Calu3 (cell line): ENCODE results near the gene HPS1. TPM values are rescaled to one million over a fixed set of nuclear protein-coding genes. Genes with fewer than 3 reads are reported as not detected.

Experiments used
- BruUV-seq: library from RNA; stranded (reverse); fragments of 400-500 nt; replicated peaks from 2 replicates; lab custom pipeline; 2021; lab: Mats Ljungman, UMichigan
- CTCF ChIA-PET: fragments of 300-600 bp; sonication (Branson Sonifier 250); formaldehyde crosslinking; loops from one replicate; lab custom pipeline; 2022; ENCODE audit warnings: antibody characterized with exemption; lab: Charles Lee
- DNase-seq: peaks from one replicate; pipeline ENCODE4 v3.0.0; 2022
- H3K27ac Mint-ChIP-seq: one replicate; pipeline ENCODE4 v1.8.0; 2022; ENCODE audit warnings: mixed read lengths; ENCODE audit not compliant: unreplicated experiment
- H3K27me3 Mint-ChIP-seq: one replicate; pipeline ENCODE4 v1.8.0; 2022; ENCODE audit warnings: mixed read lengths; ENCODE audit not compliant: unreplicated experiment
- H3K36me3 Mint-ChIP-seq: one replicate; pipeline ENCODE4 v1.8.0; 2022; ENCODE audit warnings: mild to moderate bottlenecking, moderate library complexity, mixed read lengths; ENCODE audit not compliant: insufficient read depth, unreplicated experiment
- H3K4me1 Mint-ChIP-seq: one replicate; pipeline ENCODE4 v1.8.0; 2022; ENCODE audit warnings: mild to moderate bottlenecking, low read depth, mixed read lengths; ENCODE audit not compliant: unreplicated experiment
- H3K4me3 Mint-ChIP-seq: one replicate; pipeline ENCODE4 v1.8.0; 2022; ENCODE audit warnings: mild to moderate bottlenecking, low read depth, moderate library complexity, mixed read lengths; ENCODE audit not compliant: unreplicated experiment
- H3K9me3 Mint-ChIP-seq: one replicate; pipeline ENCODE4 v1.8.0; 2022; ENCODE audit warnings: low read depth, mixed read lengths; ENCODE audit not compliant: unreplicated experiment
- CTCF ChIP-seq: fragments of 200-600 bp; IDR thresholded peaks from one replicate; pipeline ENCODE4 v1.8.0; 2022; ENCODE audit warnings: antibody characterized with exemption; ENCODE audit not compliant: unreplicated experiment
- intact Hi-C: fragments of 100-400 bp; cut with micrococcal nuclease; formaldehyde crosslinking; loops from one replicate; pipeline ENCODE4 v1.10.0; 2022; ENCODE audit not compliant: unreplicated experiment
- total RNA-seq: library from RNA; stranded (reverse); gene quantifications from 2 replicates; pipeline ENCODE4 v1.2.3, GENCODE V29; 2022

HPS1 gene
- total RNA-seq, 1 experiment from 2014 or later, result 28.1 TPM

GRCh38 chr10:98414578-98414931 lies 32.2 kb downstream of the HPS1 start:
- TF ChIP-seq CTCF, result no peak
- Mint-ChIP-seq H3K27me3 (no peaks in the 10 kb centered on the region), H3K4me1 (no peaks in the 10 kb centered on the region), H3K4me3 (peak overlapping the region; percentile 81), H3K36me3 (peaks cover 6% of the 10 kb centered on the region), H3K27ac (peak overlapping the region; percentile 46), H3K9me3 (no peaks in the 10 kb centered on the region)
- CTCF ChIA-PET, result interaction anchor here (0.6 kb wide), 1 partner anchor 245 kb away, joined by 3 read pairs; no protein-coding TSS in a partner anchor
- intact Hi-C loops, result no loop called here
- BruUV-seq, result TSS peak; percentile 47
- no peak for DNase-seq

GRCh38 chr10:98411768-98412167 lies 35.0 kb downstream of the HPS1 start:
- Mint-ChIP-seq H3K27me3 (no peaks in the 10 kb centered on the region), H3K9me3 (no peaks in the 10 kb centered on the region), H3K36me3 (peaks cover 6% of the 10 kb centered on the region), H3K4me1 (no peaks in the 10 kb centered on the region), H3K4me3 (no peak overlapping the region), H3K27ac (no peak overlapping the region)
- no peak for TF ChIP-seq CTCF
- CTCF ChIA-PET, result no interaction called here
- intact Hi-C loops, result no loop called here
- no TSS peak for BruUV-seq
- DNase-seq, result no peak

GRCh38 chr10:98411166-98411565 lies 35.6 kb downstream of the HPS1 start:
- no peak overlapping the region for H3K4me3 Mint-ChIP-seq
- no peak overlapping the region for H3K27ac Mint-ChIP-seq
- intact Hi-C loops, result no loop called here
- H3K27me3 Mint-ChIP-seq, result no peaks in the 10 kb centered on the region
- CTCF ChIA-PET, result no interaction called here
- no peak for DNase-seq
- BruUV-seq, result no TSS peak
- no peaks in the 10 kb centered on the region for H3K4me1 Mint-ChIP-seq
- H3K9me3 Mint-ChIP-seq, result no peaks in the 10 kb centered on the region
- H3K36me3 Mint-ChIP-seq, result peaks cover 6% of the 10 kb centered on the region
- TF ChIP-seq CTCF, result no peak

GRCh38 chr10:98410759-98411158 lies 36.0 kb downstream of the HPS1 start:
- H3K4me1 Mint-ChIP-seq, result no peaks in the 10 kb centered on the region
- no peak overlapping the region for H3K4me3 Mint-ChIP-seq
- intact Hi-C loops, result no loop called here
- no peaks in the 10 kb centered on the region for H3K9me3 Mint-ChIP-seq
- peaks cover 6% of the 10 kb centered on the region for H3K36me3 Mint-ChIP-seq
- no peak for DNase-seq
- TF ChIP-seq CTCF, result no peak
- no peak overlapping the region for H3K27ac Mint-ChIP-seq
- CTCF ChIA-PET, result no interaction called here
- H3K27me3 Mint-ChIP-seq, result no peaks in the 10 kb centered on the region
- BruUV-seq, result no TSS peak
